Lower leg skin (tissue), 4 donors: ENCODE data around the gene LCORL. TPM values are rescaled to one million over a fixed set of nuclear protein-coding genes. Genes with fewer than 3 reads are reported as not detected.

Experiments
- DNase-seq, 2 donors: peaks; one replicate each; pipeline ENCODE4 v3.0.0-alpha.2; 2019; ENCODE audit warnings: low spot score in 2 of 2
- H3K4me3 ChIP-seq: fragments of 200-600 bp; sonication (generic); 2 replicates; pipeline ENCODE4 v1.5.1; 2017; ENCODE audit warnings: mild to moderate bottlenecking, low read depth; ENCODE audit not compliant: poor library complexity, severe bottlenecking
- CTCF ChIP-seq, 3 donors: fragments of 450-650 bp; IDR thresholded peaks; one replicate each; pipeline ENCODE4 v1.5.1; 2016; ENCODE audit warnings: antibody characterized with exemption in 3 of 3, mild to moderate bottlenecking in 3 of 3, moderate library complexity in 2 of 3
- POLR2A ChIP-seq, 2 donors: fragments of 450-650 bp; IDR thresholded peaks; one replicate each; pipeline ENCODE4 v1.6.1; 2016 to 2017; ENCODE audit warnings: antibody characterized with exemption in 2 of 2, mild to moderate bottlenecking in 1 of 2, moderate library complexity in 1 of 2
- WGBS, 2 donors: methylation state at CpG; one replicate each; pipeline ENCODE4 v1.1.5; 2018; 5-methylcytosine and 5-hydroxymethylcytosine counted together
- intact Hi-C: fragments of 100-400 bp; cut with DNase I; formaldehyde crosslinking; loops from one replicate; pipeline ENCODE4 v1.15.0; 2023; ENCODE audit warnings: low total_unique reads
- total RNA-seq, 4 donors: library from RNA; depleted of rRNA; stranded (reverse); fragments of >200 nt; gene quantifications; one replicate each; pipeline ENCODE4 v1.1.0, GENCODE V29; 2016

LCORL gene
- total RNA-seq, 4 donors from 2014 or later, result 12.2 to 58.9 (median 27.0) TPM

- 50 to 54% methylated on average over 3 of the region's 3 CpGs for WGBS, 2 donors
- intact Hi-C loops, result loop anchor here (10.0 kb wide), 2 partner anchors 552 to 782 kb away; no protein-coding TSS in a partner anchor
- no peak for TF ChIP-seq POLR2A (IDR thresholded peaks at IDR 0.05)
- no peak for TF ChIP-seq CTCF (IDR thresholded peaks at IDR 0.05)
- no peak for DNase-seq
- no peak overlapping the region for H3K4me3 ChIP-seq
Observed at GRCh38 chr4:17812801-17813200, 208.8 kb downstream of the LCORL start.

- H3K4me3 ChIP-seq, result no peak overlapping the region
- no peak for DNase-seq
- WGBS, 2 donors, result 15 to 24% methylated on average over 3 of the region's 3 CpGs
- intact Hi-C loops, result loop anchor here (10.0 kb wide), 2 partner anchors 553 to 783 kb away; no protein-coding TSS in a partner anchor
- no peak for TF ChIP-seq CTCF (IDR thresholded peaks at IDR 0.05)
- TF ChIP-seq POLR2A (IDR thresholded peaks at IDR 0.05), result no peak
Observed at GRCh38 chr4:17812125-17812524, 209.4 kb downstream of the LCORL start.

GRCh38 chr4:17811078-17811603 is 210.4 kb downstream of the LCORL start:
- peak in 1 of 2 donors; percentile 85 for DNase-seq
- intact Hi-C loops, result loop anchor here (10.0 kb wide), 2 partner anchors 554 to 784 kb away; no protein-coding TSS in a partner anchor
- H3K4me3 ChIP-seq, result peak overlapping the region; percentile 31
- WGBS, 2 donors, result 1 to 2% methylated on average over 28 to 43 of the region's 48 CpGs
- no peak for TF ChIP-seq POLR2A (IDR thresholded peaks at IDR 0.05)
- TF ChIP-seq CTCF (IDR thresholded peaks at IDR 0.05), result no peak

- intact Hi-C loops, result loop anchor here (10.0 kb wide), 2 partner anchors 554 to 784 kb away; no protein-coding TSS in a partner anchor
- peak; percentile 99 to 100 for DNase-seq
- H3K4me3 ChIP-seq, result peak within 1 kb of the TSS; percentile 89
- TF ChIP-seq CTCF (IDR thresholded peaks at IDR 0.05) (no peak), POLR2A (IDR thresholded peaks at IDR 0.05) (peak in 1 of 2 donors; percentile 95)
- WGBS, 2 donors, result 0% methylated on average over 39 to 69 of the region's 69 CpGs
Observed at GRCh38 chr4:17810260-17811077, 211.1 kb downstream of the LCORL start, which contains the start of the genes DCAF16 and NCAPG. Gene DCAF16, minus strand, starts transcription at chr4:17810757. Its CDS starts 6,616 bp downstream, at chr4:17804141. Gene NCAPG, plus strand, starts transcription at chr4:17810979. Its CDS starts 99 bp downstream, at chr4:17811078.

- TF ChIP-seq CTCF (IDR thresholded peaks at IDR 0.05), result no peak
- TF ChIP-seq POLR2A (IDR thresholded peaks at IDR 0.05), result no peak
- no peak for DNase-seq
- peak overlapping the region; percentile 89 for H3K4me3 ChIP-seq
- intact Hi-C loops, result loop anchor here (10.0 kb wide), 2 partner anchors 555 to 785 kb away; no protein-coding TSS in a partner anchor
- 2 to 4% methylated on average over 7 of the region's 7 CpGs for WGBS, 2 donors
Observed at GRCh38 chr4:17809667-17810066, 211.9 kb downstream of the LCORL start.
